Mucosa of descending colon (tissue), 3 donors: ENCODE data around the gene ISOC1. TPM values are rescaled to one million over a fixed set of nuclear protein-coding genes. Genes with fewer than 3 reads are reported as not detected.

Experiments used
- ATAC-seq: fragments of 200-7000 bp; cut with Tn5 transposase; one replicate; pipeline ENCODE4 v1.9.1; 2020; ENCODE audit warnings: mild to moderate bottlenecking, moderate library complexity
- DNase-seq, 3 donors: peaks; one replicate each; pipeline ENCODE4 v3.0.0-alpha.2; 2020
- H3K36me3 ChIP-seq: fragments of 200-600 bp; one replicate; pipeline ENCODE4 v1.8.0; 2021; ENCODE audit warnings: low read depth, mild to moderate bottlenecking
- H3K4me1 ChIP-seq: fragments of 200-600 bp; one replicate; pipeline ENCODE4 v1.8.0; 2021; ENCODE audit warnings: low read depth, mild to moderate bottlenecking
- H3K4me3 ChIP-seq: fragments of 200-600 bp; one replicate; pipeline ENCODE4 v1.8.0; 2021; ENCODE audit warnings: mild to moderate bottlenecking
- H3K9me3 ChIP-seq: fragments of 200-600 bp; one replicate; pipeline ENCODE4 v1.8.0; 2021; ENCODE audit warnings: mild to moderate bottlenecking
- intact Hi-C, 2 donors: fragments of 100-400 bp; cut with DNase I in 1 of 2; cut with micrococcal nuclease in 1 of 2; formaldehyde crosslinking; loops; one replicate each; pipeline versions ENCODE4 v1.11.0 to v1.11.1; 2022; cut with DNase I, micrococcal nuclease
- total RNA-seq, 3 donors: library from RNA; stranded (reverse); fragmentation: NEBNext Ultra II Directional in 2 of 3; extraction: Animal tissue kit (Norgen Biotek cat#: 25700) in 2 of 3; gene quantifications; one replicate each; pipeline versions ENCODE4 v1.2.1 to v1.2.4, GENCODE V29; 2021 to 2023
- TF ChIP-seq, protein P1 (sequence below): fragments of 200-600 bp; IDR thresholded peaks from one replicate; pipeline ENCODE4 v1.8.0; 2022; ENCODE audit warnings: antibody characterized with exemption, mild to moderate bottlenecking
- donor health status: DM: no; HTN: no; CAD: no; lungs with moderate emphysema.
- donor health status: DM: no; HTN: no; CAD: no.
- donor health status: DM: no; HTN: yes; CAD: no.

ISOC1 gene
- total RNA-seq, 3 donors from 2014 or later, result 21.3 to 22.9 (median 21.3) TPM

DNA sequence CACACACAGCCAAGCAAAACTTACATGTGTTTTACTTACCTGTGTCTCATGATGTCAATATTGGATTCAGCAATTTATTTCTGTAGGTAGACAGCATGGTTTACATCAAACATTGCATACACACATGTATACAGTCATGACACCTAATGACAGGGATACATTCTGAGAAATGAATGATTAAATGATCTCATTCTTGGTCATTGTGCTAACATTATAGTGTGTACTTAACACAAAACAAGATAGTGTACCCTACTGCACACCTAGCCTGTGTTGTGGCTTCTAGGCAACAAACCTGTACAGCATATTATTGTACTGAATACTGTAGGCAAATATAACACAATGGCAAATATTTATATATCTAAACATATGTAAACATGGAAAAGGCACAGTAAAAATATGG, 28.0 kb downstream of the ISOC1 start:
- intact Hi-C loops, result no loop called here
- no peak overlapping the region for H3K4me3 ChIP-seq
- no peak for ATAC-seq
- no peaks in the 10 kb centered on the region for H3K36me3 ChIP-seq
- H3K9me3 ChIP-seq, result no peaks in the 10 kb centered on the region
- DNase-seq, result no peak
- TF ChIP-seq, protein P1, sequence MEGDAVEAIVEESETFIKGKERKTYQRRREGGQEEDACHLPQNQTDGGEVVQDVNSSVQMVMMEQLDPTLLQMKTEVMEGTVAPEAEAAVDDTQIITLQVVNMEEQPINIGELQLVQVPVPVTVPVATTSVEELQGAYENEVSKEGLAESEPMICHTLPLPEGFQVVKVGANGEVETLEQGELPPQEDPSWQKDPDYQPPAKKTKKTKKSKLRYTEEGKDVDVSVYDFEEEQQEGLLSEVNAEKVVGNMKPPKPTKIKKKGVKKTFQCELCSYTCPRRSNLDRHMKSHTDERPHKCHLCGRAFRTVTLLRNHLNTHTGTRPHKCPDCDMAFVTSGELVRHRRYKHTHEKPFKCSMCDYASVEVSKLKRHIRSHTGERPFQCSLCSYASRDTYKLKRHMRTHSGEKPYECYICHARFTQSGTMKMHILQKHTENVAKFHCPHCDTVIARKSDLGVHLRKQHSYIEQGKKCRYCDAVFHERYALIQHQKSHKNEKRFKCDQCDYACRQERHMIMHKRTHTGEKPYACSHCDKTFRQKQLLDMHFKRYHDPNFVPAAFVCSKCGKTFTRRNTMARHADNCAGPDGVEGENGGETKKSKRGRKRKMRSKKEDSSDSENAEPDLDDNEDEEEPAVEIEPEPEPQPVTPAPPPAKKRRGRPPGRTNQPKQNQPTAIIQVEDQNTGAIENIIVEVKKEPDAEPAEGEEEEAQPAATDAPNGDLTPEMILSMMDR, result no peak
- no peaks in the 10 kb centered on the region for H3K4me1 ChIP-seq

DNA sequence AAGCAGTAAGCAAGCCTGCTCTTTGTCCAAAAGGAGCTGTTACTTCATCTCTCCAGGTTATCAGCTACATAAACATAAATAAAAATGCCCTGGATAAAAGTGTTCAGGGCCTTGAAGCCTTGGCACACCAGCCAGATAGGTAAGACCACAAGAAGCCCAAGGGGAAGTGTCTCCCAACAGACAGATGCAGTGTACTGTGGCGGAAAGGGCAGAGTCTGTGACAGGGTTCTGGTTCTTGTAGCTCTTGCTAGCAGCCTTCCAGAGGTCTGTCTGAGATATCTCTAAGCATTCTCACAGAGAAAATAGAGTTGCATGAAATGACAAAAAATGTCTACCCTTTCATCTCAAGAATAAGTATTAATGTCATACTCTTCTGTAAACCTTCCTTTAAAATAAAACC, 30.1 kb downstream of the ISOC1 start:
- intact Hi-C loops, result no loop called here
- Histone ChIP-seq H3K9me3 (no peaks in the 10 kb centered on the region), H3K4me1 (no peaks in the 10 kb centered on the region), H3K4me3 (no peak overlapping the region), H3K36me3 (no peaks in the 10 kb centered on the region)
- no peak for DNase-seq
- TF ChIP-seq, protein P1, result no peak
- ATAC-seq, result no peak

DNA sequence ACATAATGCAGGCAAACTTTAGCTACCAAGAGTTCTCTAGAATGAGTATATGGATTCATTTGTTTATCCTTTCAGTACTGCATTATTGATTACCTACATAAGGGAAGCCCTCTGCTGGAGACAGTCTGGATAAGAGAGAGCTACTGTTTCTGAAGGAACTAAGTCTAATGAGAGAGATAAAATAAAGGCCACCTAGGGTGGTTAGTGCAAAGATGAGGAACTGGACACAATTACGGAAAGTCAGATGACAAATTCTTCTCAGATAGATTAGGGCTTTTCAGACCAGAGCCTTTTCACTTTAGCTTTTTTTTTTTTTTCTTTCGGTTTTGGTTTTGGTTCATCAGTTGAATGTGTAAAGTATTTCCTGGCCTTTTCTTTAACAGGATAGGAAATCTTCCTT, 31.3 kb downstream of the ISOC1 start:
- Histone ChIP-seq H3K4me3 (no peak overlapping the region), H3K9me3 (no peaks in the 10 kb centered on the region), H3K4me1 (no peaks in the 10 kb centered on the region), H3K36me3 (no peaks in the 10 kb centered on the region)
- TF ChIP-seq, protein P1, result no peak
- no peak for DNase-seq
- intact Hi-C loops, result no loop called here
- peak; percentile 21 for ATAC-seq

DNA sequence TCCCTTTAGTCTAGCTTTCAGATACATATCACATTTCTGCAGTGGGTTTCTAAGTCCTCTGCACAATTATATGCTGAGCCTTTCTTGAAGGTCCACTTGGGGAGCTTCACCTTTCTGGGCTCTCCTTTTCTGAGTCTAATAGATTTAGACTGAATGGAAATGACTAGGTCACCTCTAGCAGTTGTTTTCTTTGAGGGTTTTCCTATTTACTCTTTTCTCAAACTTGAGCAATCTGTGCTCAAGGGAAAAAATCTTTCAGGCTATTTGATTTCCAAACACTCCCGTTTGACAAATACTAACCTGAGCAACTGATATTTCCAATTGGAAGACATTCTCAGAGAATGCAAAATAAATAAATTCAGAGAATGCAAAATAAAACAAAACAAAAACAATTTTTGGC, 39.0 kb downstream of the ISOC1 start:
- H3K36me3 ChIP-seq, result no peaks in the 10 kb centered on the region
- no peaks in the 10 kb centered on the region for H3K4me1 ChIP-seq
- TF ChIP-seq, protein P1, result no peak
- H3K9me3 ChIP-seq, result no peaks in the 10 kb centered on the region
- ATAC-seq (no peak), DNase-seq (no peak)
- intact Hi-C loops, result no loop called here
- no peak overlapping the region for H3K4me3 ChIP-seq

DNA sequence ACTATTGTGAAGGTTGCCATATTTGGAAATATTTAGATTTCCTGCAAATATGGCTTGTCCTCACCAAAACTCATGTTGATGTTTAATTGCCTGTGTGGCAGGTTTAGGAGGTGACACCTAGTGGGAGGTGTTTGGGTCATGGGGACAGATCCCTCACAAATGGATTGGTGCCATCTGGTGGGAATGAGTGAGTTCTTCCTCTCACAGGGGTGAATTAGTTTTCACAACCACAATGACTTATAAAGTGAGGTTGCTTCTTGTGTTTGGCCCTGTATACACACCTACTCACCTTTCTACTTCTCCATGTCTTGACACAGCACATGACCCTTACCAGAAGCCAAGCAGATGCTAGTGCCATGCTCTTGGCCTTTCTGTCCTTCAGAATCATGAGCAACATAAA, 41.1 kb downstream of the ISOC1 start:
- no peak overlapping the region for H3K4me3 ChIP-seq
- H3K36me3 ChIP-seq, result no peaks in the 10 kb centered on the region
- no peaks in the 10 kb centered on the region for H3K9me3 ChIP-seq
- intact Hi-C loops, result no loop called here
- DNase-seq (peak in 1 of 3 donors; percentile 5), ATAC-seq (no peak)
- H3K4me1 ChIP-seq, result no peaks in the 10 kb centered on the region
- TF ChIP-seq, protein P1, result no peak

DNA sequence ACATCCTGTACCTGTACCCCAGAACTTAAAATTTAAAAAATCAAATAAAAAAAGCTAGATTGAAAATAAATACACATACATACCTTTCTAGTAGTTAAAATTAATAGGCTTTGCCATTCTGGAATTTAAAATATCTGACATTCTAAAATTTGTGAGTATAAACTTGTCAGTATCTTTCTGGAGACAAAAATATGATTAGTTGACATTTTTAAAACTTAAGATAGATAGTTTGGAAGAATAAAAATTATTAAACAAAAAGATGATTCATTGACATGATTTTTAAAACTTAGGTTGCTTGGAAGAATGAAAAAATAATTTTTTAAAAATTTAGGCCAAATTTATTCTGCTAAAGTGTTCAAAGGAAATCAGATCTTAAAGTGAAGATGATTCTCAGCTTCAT, 43.1 kb downstream of the ISOC1 start:
- Histone ChIP-seq H3K36me3 (no peaks in the 10 kb centered on the region), H3K9me3 (no peaks in the 10 kb centered on the region), H3K4me1 (no peaks in the 10 kb centered on the region), H3K4me3 (no peak overlapping the region)
- TF ChIP-seq, protein P1, result no peak
- DNase-seq (no peak), ATAC-seq (no peak)
- intact Hi-C loops, result no loop called here
